HG03571 (cell line): ENCODE data around the gene NKAIN2.
"Not testable (repeated sequence)": the region's sequence is repeated elsewhere in the genome, so short reads cannot be mapped to it uniquely, and the experiment has no call there.

ENCODE experiments used
- ATAC-seq: cut with Tn5 transposase; IDR thresholded peaks from one replicate; pipeline ENCODE4 v1.9.1; 2021; ENCODE audit not compliant: unreplicated experiment

Gene NKAIN2

DNA sequence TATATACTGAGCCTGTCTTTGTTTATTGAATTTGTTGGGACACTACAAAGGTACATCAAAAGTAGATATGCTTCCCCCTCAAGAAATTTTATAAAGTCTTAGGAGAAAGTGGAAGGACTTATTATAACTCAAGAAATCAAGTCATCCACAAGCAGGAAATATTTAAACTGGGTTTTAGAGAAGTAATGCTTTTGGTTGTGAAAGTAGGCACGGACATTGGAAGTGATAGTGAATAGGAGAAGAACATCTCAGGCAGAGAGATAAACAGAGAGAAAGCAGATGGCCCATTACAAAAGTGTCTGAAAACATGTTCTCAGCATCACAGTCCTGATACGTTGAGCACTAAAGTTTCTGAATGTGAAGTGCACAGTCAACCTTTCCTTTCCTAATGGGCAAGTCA, 742.9 kb downstream of the NKAIN2 start:
- no peak for ATAC-seq

DNA sequence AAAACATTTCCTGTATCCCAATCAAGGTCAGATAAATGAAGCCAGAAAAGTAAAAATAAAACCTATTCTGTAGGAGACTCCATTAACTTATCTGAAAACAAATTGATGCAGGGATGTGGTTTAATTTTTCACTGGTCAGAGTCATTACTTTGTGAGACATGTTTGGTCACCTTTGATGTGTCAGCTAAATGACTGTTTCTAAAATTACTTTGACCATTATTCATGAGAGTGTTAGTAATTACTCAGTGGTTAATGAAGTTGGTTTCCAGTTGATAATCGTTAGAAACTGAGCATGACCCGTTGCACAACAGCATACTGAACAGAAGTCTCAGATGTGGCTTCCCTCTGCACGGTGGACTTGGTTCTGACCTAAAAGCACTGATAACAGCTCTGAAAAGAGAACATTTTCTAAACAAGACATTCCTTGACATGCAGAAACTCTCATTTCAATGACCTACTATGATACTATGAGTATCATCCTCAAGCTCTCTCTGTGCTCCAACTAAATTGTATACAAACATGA, 748.1 kb downstream of the NKAIN2 start:
- ATAC-seq = no peak

DNA sequence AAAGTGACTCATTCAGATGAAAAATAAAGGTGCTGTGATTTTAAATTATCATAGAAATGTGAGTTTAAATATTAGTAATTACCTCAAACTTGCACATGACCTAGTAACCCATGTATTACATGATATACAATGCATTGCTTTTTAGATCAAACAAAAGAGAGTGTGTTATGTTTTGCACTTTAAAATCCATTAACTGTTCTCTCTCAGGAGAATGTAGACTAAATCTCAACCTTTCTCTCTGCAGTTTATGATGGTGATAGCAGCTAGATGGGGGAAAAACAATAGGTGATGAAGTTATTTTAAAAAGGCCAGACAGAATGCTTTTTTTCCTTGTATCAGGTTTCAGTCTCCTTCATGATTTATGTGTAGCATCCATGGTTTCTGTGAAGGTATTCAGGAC, 754.2 kb downstream of the NKAIN2 start:
- no peak for ATAC-seq

DNA sequence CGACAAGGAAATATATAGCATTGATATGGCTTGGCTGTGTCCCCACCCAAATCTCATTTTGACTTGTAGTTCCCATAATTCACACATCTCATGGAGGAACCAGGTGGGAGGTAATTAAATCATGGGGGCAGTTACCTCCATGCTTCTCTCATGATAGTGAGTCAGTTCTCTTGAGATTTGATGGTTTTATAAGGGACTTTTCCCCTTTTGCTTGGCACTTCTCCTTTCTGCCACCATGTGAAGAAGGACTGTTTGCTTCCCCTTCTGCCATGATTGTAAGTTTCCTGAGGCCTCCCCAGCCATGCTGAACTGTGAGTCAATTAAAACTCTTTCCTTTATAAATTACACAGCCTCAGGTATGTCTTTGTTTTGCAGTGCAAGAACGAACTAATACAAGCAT, 756.4 kb downstream of the NKAIN2 start:
- ATAC-seq = not testable (repeated sequence)

DNA sequence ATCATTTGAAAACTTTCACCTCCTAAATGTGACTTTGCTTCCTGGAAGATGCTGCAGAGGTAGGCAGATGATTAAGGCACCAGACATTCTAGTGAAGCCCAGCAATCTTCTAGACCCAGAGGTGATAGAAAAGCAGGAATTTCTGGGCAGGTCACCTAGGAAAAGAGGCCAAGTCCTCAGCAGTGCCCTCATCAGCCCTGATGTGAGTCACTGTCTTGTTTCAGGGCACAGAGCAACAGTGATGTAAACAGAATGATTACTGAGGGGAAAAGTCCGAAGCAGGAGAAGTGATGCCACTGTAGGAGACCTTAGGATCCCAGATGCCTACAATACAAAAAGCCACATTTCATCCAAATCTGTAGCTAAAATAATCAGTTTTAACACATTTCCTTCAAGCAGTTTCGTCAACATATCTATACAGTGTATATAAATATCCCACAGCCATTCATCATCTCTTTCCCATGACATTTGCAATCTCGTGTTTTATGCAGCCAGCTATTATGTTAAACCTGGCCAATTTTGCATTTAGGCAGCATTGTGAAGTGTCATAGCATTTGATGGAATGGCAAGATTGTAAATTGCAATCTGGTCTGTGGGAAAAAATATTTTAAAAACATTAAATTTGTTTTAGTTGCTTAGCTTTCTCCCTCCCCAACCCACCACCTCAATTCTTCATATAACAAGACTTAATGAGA, 757.4 kb downstream of the NKAIN2 start:
- no peak for ATAC-seq

DNA sequence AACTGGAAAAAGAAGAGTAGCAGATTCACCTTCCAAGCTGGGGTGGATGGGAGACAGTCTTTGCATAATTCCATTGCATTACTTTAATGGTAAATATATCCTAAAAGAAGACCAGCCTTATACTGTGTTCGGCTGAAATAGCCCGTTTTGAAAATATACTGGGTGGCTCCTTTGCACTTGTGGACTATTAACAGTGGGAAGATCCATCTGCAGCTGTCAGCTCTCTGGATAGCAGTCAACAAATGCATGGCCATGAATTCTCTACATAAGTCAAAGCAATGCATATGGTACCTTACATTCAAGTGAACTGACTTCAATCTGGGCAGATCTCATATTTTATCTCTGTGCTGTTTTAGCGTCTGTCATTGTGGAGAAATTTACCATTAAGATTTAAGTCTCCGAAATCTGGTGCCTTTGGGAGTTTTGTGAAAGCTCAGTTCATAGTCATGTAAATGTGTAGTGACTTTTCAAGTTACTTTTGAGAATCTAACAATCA, 758.0 kb downstream of the NKAIN2 start:
- ATAC-seq = no peak

DNA sequence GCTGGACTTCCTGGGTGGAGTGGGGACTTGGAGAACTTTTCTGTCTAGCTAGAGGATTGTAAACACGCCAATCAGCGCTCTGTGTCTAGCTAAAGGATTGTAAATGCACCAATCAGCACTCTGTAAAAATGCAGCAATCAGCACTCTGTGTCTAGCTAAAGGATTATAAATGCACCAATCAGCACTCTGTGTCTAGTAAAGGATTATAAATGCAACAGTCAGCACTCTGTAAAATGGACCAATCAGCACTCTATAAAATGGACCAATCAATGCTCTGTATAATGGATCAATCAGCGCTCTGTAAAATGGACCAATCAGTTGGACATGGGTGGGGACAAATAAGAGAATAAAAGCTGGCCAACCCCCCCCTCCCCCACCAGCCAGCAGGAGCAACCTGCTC, 760.5 kb downstream of the NKAIN2 start:
- ATAC-seq = not testable (repeated sequence)

DNA sequence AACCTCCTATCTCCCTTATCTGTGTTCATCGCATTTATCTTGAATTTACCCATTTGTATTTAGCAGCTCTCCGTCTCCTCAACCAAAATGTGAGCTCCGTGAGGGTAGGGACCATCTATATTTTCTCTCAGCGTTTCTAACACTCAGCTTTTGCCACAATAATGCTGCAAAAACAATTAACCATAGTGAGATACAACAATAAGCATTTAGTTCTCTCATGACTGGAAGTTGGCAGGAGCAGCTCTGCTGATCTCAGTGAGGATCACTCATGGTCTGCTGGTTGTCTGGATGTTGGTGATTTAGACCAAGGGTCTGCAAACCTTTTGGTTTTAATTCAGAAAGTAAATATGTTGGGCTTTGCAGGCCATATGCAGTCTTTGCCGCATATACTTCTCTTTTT, 763.7 kb downstream of the NKAIN2 start:
- ATAC-seq = no peak

DNA sequence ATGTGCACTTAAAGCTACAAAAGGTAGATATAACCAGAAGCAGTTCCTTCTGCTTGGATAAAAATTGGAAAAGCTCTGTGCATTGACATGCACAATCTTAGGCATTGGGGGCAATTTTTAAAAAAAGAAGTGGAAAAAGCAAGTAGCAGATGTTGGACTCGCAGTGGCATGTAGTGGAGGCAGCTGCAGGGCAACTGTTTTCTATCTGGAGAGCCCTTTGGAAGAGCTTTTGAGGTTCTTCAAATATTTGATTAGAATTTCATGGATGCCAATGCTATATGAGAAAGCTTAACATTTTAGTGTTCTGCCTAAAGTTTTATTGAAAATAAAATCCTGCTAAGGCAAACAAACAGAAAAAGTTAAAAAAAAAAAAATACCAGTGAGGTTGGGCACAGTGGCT, 770.3 kb downstream of the NKAIN2 start:
- ATAC-seq = no peak

DNA sequence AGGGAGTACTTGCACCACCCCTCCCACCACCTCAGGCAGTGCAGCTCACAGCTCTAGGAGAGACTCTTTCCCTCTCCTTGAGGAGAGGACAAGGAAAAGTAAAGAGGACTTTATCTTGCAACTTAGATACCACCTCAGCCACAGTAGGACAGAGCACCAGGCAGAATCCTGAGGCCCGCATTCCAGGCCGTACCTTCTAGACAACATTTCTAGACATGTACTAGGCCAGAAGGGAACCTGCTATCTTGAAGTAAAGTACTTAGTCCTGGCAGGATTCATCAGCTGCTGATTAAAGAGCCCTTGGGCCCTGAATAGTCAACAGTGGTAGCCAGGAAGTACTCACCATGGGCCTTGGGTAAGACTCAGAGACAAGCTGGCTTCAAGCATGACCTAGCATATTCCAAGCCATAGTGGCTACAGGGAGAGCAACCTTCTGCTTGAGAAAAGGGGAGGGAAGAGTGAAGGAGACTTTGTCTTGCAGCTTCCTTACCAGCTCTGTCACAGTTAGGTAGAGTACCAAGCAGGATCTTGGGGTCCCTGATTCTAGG, 774.1 kb downstream of the NKAIN2 start:
- no peak for ATAC-seq

DNA sequence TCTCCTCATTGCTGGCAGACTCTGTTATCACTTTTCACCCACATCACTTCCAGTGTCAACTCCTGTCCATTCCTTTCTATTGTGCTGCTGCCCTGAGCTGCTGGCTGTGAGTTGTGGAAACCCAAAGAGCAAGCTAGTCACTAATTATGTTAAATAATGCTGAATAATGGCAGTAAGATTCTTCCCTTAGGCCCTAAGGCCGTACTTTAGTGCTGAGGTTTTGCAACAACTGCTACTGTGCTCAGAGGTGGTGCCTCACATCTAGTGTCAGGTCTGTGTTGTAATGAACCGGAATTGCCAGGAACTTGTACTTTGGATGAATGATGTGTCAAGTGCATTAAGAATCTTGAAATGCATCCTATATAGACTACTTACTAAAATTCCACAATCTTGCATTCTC, 786.3 kb downstream of the NKAIN2 start:
- no peak for ATAC-seq

DNA sequence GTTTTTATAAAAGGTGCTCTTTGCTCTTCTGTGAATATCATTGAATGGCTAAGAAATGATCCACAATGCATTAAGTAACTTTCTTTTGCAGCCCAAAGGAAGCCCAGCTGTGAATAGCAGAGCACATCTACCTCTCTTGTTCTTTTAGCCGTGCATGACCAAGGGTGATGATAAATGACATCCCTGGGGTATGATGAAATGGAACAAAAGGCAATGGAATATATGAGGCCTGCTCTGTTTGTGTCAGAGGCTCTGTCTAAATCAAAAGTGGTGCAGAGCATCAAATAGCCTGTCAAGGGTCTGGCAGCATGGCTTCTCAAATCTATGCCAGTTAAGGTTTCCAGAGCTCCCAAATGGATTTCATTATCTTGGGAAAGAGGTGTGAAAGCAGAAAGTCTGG, 796.0 kb downstream of the NKAIN2 start:
- ATAC-seq = no peak

DNA sequence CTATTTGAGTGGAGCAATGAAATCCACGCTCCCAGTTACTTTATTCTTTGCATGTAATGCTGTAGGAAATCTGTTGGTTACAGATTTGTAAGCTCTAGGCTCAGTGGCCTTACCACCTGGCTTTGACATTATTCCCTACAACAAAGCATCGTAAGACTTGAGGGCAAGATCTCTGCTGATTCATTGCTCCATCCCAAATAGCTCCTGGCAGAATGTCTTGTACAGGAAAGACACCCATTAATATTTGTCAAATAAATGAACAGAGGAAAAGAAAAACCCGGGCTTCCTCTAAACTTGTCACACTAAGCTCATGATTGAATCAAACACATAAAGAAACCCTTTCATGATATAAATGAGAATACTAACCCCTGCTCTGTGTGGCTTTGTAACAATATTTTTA, 801.1 kb downstream of the NKAIN2 start:
- ATAC-seq = no peak

DNA sequence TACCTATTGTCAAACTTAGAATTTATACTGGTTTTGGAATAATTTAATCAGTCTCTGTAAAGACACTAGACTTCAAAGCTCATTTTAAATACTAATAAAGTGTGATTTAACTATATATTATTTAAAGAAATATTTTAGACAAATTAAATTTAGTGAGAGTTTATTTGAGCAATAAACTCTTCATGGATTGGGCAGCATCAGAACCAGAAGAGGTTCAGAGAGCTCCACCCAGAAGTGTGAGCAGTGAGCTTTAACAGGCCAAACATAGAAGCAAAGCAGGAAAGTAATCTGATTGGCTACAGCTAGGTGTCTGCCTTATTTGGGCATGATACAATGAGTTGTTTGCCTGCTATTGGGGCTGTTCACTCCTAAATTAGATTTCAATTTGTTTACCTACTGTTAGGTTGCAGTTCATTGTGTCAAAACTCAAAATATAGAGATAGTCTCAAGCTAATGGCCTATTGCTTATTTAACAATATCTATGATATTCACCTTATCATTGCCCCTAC, 803.5 kb downstream of the NKAIN2 start:
- no peak for ATAC-seq

DNA sequence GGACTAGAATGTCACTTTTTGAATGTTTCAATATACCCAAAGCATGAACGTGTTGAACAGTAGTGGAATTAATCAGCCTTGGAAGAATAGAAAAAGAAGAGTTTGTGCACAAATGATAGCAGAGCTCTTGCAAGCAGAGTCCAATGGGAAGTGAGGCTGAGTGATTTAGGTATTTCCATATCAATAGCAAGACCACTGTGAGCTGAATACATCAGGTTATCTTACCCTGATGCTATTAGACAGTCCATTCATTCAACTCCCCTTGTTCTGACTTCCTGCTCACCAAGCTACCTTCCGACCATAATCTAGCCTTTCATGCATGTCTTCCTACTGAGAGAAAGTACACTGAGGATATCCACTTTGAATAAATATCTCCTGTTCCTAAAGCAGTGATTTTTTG, 809.4 kb downstream of the NKAIN2 start:
- ATAC-seq = no peak

DNA sequence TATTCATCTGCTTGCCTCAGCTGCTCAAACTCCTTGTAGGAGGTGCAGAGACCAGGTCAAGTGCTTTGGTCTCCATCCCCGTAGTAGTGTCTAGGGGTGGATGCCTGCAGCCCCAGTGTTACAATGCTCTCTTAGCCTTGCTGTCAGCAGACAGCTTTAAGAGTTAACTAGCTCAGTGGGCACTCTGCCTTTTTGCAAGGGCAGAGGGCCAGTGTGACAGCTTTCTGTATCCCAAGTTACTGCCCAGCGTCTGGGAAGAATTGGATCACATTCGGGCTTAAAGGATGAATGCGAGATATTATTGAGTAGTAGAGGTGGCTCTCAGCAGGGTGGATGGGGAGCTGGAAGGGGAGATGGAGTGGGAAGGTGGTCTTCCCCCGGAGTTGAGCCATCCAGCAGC, 818.7 kb downstream of the NKAIN2 start:
- ATAC-seq = no peak

DNA sequence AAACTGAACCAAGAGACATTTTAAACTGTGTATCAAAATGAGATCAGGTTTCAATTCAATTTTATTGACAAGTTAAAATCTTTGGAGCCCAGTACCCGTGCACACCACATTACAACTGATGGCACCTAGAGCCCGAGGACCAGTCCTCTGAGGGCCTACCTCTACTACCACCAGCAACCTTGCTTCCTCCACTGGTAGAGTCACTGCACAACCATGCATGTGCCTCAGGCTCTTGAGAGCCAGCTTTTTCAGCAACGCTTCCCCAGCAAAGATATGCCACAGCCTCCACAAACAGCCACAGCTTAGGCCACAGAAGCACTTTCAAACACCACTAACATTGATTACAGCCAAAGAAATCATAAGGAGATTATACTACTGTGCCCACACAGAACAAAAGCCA, 830.0 kb downstream of the NKAIN2 start:
- no peak for ATAC-seq

DNA sequence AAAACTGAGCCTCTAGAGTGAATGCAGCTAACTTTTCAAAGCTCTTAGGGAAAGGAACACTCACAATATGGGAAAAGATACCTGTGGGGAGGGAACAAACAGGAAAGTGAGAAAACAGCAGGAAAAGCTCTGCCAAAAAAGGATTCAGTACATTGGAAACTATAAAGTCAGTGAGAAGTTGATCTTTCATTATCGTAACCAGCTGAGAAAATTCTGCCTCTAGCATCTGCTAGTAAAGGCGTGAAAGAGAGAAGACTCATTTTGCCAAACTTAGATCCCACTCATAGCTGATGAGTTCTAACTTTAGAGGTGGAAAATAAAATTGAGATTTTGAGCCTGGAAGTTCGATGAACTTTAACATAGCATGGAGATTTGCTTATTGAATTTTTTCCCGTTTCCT, 836.8 kb downstream of the NKAIN2 start:
- ATAC-seq = no peak

DNA sequence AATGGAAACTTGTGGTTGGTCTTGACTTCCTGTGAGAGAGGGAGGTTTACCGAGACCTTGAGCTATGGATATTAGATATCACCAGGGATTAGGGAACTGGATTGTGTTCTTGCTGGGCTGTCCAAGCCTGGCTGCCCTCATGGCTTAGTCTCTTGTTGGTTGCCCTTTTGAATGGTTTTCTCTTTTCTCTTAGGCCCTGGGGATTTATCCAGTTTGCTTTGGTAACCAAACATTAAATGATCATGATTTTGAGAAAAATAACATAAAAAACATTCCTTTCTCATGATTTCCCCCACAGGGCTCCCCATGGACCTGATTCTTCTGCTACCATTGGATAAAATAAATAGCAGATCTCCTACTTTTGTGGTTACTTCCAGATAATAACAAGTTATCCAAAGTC, 852.2 kb downstream of the NKAIN2 start:
- no peak for ATAC-seq

DNA sequence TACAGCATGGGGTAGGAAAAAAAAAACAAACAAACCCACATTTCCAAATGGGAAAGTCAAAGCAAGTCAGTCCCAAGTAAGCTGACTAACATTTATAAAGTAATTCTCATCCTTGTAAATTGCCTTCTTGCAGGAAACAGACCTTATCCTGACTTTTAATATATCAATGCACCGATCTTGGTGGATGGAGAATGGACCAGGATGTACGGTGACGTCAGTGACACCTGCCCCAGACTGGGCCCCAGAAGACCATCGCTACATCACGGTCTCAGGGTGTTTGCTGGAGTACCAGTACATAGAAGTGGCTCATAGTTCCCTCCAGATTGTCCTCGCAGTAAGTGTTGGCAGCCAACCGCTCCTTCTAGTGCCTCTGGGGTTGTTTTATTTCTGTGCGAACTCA, 854.4 kb downstream of the NKAIN2 start:
- ATAC-seq = no peak

DNA sequence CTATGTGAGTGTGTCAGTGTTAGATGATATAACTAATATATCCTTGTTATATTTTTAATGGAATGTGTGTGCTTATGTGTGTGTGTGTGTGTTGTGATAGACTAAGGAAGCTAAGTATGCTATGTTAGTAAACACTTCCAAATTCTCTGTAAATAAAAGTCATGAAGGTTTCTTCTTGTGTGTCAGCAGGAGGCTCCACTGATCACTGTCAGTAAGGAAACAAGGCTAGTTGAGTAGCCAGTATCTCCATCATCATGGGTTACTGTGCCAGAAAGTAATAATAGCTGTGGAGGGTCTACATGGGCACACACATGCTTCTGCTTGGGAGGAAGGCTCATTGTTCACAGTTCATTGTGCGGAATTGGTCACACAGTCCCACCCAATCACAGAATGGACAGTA, 855.8 kb downstream of the NKAIN2 start:
- no peak for ATAC-seq

DNA sequence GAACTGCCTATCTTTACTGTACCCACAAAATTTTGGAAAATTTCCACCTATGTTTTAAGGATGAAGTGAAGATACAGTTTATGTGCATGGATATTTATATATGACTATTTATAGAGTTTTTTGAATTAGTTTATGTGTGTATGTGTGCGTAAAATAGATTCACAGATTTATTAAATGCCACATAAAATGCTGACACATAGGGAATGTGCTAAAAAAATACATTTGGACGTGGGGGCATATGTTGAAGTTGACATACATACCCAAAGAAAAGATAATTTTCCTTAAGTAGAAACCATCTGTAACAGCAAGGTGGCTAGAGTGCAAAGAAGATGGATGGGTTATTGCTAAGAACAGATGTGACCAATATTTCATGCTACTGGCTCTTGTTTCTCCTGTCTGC, 856.5 kb downstream of the NKAIN2 start:
- no peak for ATAC-seq
